GM23248 (cell line): ENCODE measurements around the gene TGFB1I1. TPM values are rescaled to one million over a fixed set of nuclear protein-coding genes. Genes with fewer than 3 reads are reported as not detected.
A peak's percentile ranks its signal among the peaks of the same experiment; 100 is the strongest.

ENCODE experiments used
- DNase-seq: peaks from one replicate; pipeline ENCODE4 v3.0.0-alpha.2; 2015
- H2AFZ ChIP-seq: fragments of 200-600 bp; sonication (generic); 2 replicates; pipeline ENCODE4 v1.6.1; 2016; ENCODE audit warnings: antibody characterized with exemption
- H3F3A ChIP-seq: fragments of 200-600 bp; sonication (generic); 2 replicates; pipeline ENCODE4 v1.6.1; 2016; ENCODE audit warnings: mild to moderate bottlenecking, antibody characterized with exemption, mixed run types; ENCODE audit not compliant: insufficient read depth
- H3K27ac ChIP-seq: fragments of 200-600 bp; sonication (generic); 2 replicates; pipeline ENCODE4 v1.5.1; 2016; ENCODE audit warnings: mild to moderate bottlenecking
- H3K27me3 ChIP-seq: fragments of 200-600 bp; sonication (generic); replicated peaks from 2 replicates; pipeline ENCODE4 v1.6.1; 2016; ENCODE audit warnings: mild to moderate bottlenecking; ENCODE audit not compliant: insufficient read depth
- H3K36me3 ChIP-seq: fragments of 200-600 bp; sonication (generic); 2 replicates; pipeline ENCODE4 v1.6.1; 2016; ENCODE audit warnings: low read depth, mild to moderate bottlenecking
- H3K4me1 ChIP-seq: fragments of 200-600 bp; sonication (generic); 2 replicates; pipeline ENCODE4 v1.6.1; 2016; ENCODE audit warnings: mild to moderate bottlenecking; ENCODE audit not compliant: insufficient read depth
- H3K4me2 ChIP-seq: fragments of 200-600 bp; sonication (generic); one replicate; pipeline ENCODE4 v1.6.1; 2016; ENCODE audit warnings: mild to moderate bottlenecking; ENCODE audit not compliant: unreplicated experiment
- H3K4me3 ChIP-seq: fragments of 200-600 bp; sonication (generic); 2 replicates; pipeline ENCODE4 v1.5.1; 2016; ENCODE audit warnings: mild to moderate bottlenecking
- H3K79me2 ChIP-seq: fragments of 200-600 bp; sonication (generic); 2 replicates; pipeline ENCODE4 v1.6.1; 2016; ENCODE audit warnings: mild to moderate bottlenecking; ENCODE audit not compliant: insufficient read depth
- H3K9ac ChIP-seq: fragments of 200-600 bp; sonication (generic); 2 replicates; pipeline ENCODE4 v1.6.1; 2016; ENCODE audit warnings: mild to moderate bottlenecking
- H3K9me2 ChIP-seq: fragments of 200-600 bp; sonication (generic); 2 replicates; pipeline ENCODE4 v1.6.1; 2016; ENCODE audit warnings: mixed run types, mild to moderate bottlenecking, moderate library complexity; ENCODE audit not compliant: insufficient read depth
- H3K9me3 ChIP-seq: fragments of 200-600 bp; sonication (generic); one replicate; pipeline ENCODE4 v1.6.1; 2017; ENCODE audit warnings: low read depth
- H4K20me1 ChIP-seq: fragments of 200-600 bp; sonication (generic); 2 replicates; pipeline ENCODE4 v1.6.0; 2016; ENCODE audit not compliant: insufficient read depth
- EZH2 ChIP-seq: fragments of 200-600 bp; sonication (generic); IDR thresholded peaks from 2 replicates; pipeline ENCODE4 v1.6.1; 2018; ENCODE audit warnings: antibody characterized with exemption, mild to moderate bottlenecking; ENCODE audit not compliant: insufficient read depth, poor library complexity, severe bottlenecking
- EZH2phosphoT487 ChIP-seq: fragments of 200-600 bp; sonication (generic); IDR thresholded peaks from 2 replicates; pipeline ENCODE4 v1.6.1; 2018; ENCODE audit warnings: antibody characterized with exemption, moderate library complexity, mild to moderate bottlenecking, low read depth; ENCODE audit not compliant: insufficient read depth
- WGBS, 2 experiments: methylation state at CpG; one replicate each; pipeline ENCODE4 v1.1.6; 2015 to 2017; ENCODE audit warnings: low lambda C conversion rate in 2 of 2, low coverage in 1 of 2; ENCODE audit errors: missing lambda C conversion rate in 2 of 2; 5-methylcytosine and 5-hydroxymethylcytosine counted together
- in situ Hi-C: fragments of 300-500 bp; cut with MboI; formaldehyde crosslinking; loops from 2 replicates; pipeline ENCODE4 v1.15.0; 2020
- polyA plus RNA-seq: library from polyadenylated mRNA; unstranded; fragments of >200 nt; fragmentation: Nextera tagmentation; extraction: Ambion mirVana; gene quantifications from 2 replicates; pipeline ENCODE4 v1.2.1, GENCODE V29; 2016
- total RNA-seq: library from RNA; depleted of rRNA; stranded (reverse); fragments of >200 nt; shearing (Covaris generic); gene quantifications from 2 replicates; pipeline ENCODE4 v1.2.3, GENCODE V29; 2014

TGFB1I1 gene
- total and polyA plus RNA-seq, 2 experiments from 2014 or later = 88.5 to 174 TPM

DNA sequence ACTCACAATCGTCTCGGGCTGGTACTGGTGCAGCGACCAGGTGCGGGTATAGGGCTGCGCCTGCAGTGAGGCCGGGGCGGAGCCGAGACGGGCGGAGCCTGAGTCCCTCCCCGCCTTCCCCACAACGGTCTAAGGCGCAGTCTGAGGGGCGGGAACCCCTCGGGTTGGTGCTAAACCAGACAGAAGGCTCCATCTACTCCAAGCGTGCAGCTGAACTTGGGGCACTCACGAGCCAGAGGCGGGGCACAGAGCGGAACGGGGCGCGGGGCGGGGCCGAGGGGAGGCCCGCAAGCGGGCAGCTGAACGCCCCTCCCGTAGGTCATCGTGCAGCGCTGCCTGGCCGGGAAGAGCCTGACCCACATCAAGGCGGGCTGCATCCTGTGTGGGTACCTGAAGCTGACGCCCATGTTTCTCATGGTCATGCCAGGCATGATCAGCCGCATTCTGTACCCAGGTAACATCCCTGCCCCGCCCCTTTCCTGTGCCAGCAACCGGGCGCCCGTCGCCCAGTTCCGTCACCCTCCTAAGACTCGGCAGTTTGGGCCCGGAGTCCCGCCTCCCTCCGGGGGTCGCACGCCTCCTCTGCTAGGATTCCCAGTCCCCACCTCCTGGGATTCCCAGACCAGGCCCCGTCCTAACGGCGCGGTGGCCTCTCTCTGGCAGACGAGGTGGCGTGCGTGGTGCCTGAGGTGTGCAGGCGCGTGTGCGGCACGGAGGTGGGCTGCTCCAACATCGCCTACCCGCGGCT, 15.9 kb downstream of the TGFB1I1 start:
- DNase-seq = peak; percentile 53
- Histone ChIP-seq H3K4me1 (0 out of 2 replicates have a peak, but pooled peaks cover 13% of the 10 kb centered on the region), H3K9me2 (no peaks in the 10 kb centered on the region), H3K4me2 (peak overlapping the region; percentile 90), H3K9ac (peak overlapping the region; percentile 43; the same call in 1 of the 2 replicates), H3K27me3 (peaks cover 8% of the 10 kb centered on the region; the same call in 1 of the 2 replicates), H2AFZ (peak overlapping the region; percentile 80), H4K20me1 (no peaks in the 10 kb centered on the region), H3K79me2 (no peaks in the 10 kb centered on the region), H3K36me3 (no peaks in the 10 kb centered on the region; the same call in 1 of the 2 replicates), H3K9me3 (no peaks in the 10 kb centered on the region), H3F3A (no peaks in the 10 kb centered on the region), H3K4me3 (peak overlapping the region; percentile 75), H3K27ac (no peak overlapping the region)
- 2% methylated on average over 32 to 40 of the region's 60 CpGs for WGBS, 2 experiments
- TF ChIP-seq EZH2phosphoT487 = no peak
- no peak for TF ChIP-seq EZH2
- in situ Hi-C loops = no loop called here

DNA sequence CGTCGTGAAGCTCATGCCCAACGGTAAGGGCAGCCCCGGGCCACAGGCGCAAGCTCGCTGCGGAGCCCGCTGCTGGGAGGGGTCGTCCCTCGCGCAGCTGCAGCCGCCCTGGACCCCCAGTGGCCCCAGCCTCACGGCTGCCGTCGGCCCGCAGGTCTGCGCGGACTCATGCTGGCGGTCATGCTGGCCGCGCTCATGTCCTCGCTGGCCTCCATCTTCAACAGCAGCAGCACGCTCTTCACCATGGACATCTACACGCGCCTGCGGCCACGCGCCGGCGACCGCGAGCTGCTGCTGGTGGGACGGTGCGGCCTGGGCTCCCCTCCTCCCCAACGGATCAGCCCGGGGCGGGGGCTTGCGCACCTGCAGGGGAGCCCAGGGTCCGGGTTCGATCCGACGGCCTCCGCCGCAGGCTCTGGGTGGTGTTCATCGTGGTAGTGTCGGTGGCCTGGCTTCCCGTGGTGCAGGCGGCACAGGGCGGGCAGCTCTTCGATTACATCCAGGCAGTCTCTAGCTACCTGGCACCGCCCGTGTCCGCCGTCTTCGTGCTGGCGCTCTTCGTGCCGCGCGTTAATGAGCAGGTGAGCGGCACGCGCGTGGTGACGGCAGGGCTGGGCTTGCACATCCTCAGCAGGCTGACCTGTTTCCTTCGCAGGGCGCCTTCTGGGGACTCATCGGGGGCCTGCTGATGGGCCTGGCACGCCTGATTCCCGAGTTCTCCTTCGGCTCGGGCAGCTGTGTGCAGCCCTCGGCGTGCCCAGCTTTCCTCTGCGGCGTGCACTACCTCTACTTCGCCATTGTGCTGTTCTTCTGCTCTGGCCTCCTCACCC, 16.7 kb downstream of the TGFB1I1 start:
- DNase-seq = no peak
- H2AFZ ChIP-seq = no peak overlapping the region
- TF ChIP-seq EZH2 = no peak
- no peak for TF ChIP-seq EZH2phosphoT487
- no peaks in the 10 kb centered on the region for H3K9me3 ChIP-seq
- H3F3A ChIP-seq = no peaks in the 10 kb centered on the region
- H4K20me1 ChIP-seq = no peaks in the 10 kb centered on the region
- H3K79me2 ChIP-seq = no peaks in the 10 kb centered on the region
- H3K9me2 ChIP-seq = no peaks in the 10 kb centered on the region
- 0 out of 2 replicates have a peak, but pooled peaks cover 13% of the 10 kb centered on the region for H3K4me1 ChIP-seq
- H3K4me2 ChIP-seq = peak overlapping the region; percentile 90
- 46 to 47% methylated on average over 58 to 69 of the region's 77 CpGs for WGBS, 2 experiments
- H3K27me3 ChIP-seq = peaks cover 8% of the 10 kb centered on the region; the same call in 1 of the 2 replicates
- no peak overlapping the region for H3K9ac ChIP-seq
- no peaks in the 10 kb centered on the region; the same call in 1 of the 2 replicates for H3K36me3 ChIP-seq
- H3K4me3 ChIP-seq = peak overlapping the region; percentile 75
- no peak overlapping the region for H3K27ac ChIP-seq
- in situ Hi-C loops = no loop called here

DNA sequence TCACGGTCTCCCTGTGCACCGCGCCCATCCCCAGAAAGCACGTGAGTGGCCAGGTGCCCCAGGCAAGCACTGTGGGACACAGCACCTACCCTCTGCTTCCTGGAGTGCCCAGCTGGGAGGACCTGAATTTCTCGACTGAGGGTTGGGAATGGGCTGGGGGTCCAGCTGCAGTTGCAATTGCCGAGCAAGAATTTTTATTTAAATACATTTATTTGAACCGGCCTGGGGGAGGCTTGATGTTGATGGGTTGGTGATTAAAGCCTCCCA, 17.3 kb downstream of the TGFB1I1 start:
- in situ Hi-C loops = no loop called here
- DNase-seq = no peak
- WGBS, 2 experiments = 72 to 77% methylated on average over 7 of the region's 7 CpGs
- Histone ChIP-seq H3K79me2 (no peaks in the 10 kb centered on the region), H3K27ac (no peak overlapping the region), H3K9ac (no peak overlapping the region), H3F3A (no peaks in the 10 kb centered on the region), H3K4me1 (0 out of 2 replicates have a peak, but pooled peaks cover 13% of the 10 kb centered on the region), H4K20me1 (no peaks in the 10 kb centered on the region), H3K9me2 (no peaks in the 10 kb centered on the region), H3K4me2 (no peak overlapping the region), H3K36me3 (no peaks in the 10 kb centered on the region; the same call in 1 of the 2 replicates), H3K4me3 (no peak overlapping the region), H2AFZ (no peak overlapping the region), H3K9me3 (no peaks in the 10 kb centered on the region), H3K27me3 (peaks cover 8% of the 10 kb centered on the region; the same call in 1 of the 2 replicates)
- TF ChIP-seq EZH2 = no peak
- TF ChIP-seq EZH2phosphoT487 = no peak
